Caco-2 (cell line): ENCODE results near the gene CTNND2. TPM values are rescaled to one million over a fixed set of nuclear protein-coding genes. Genes with fewer than 3 reads are reported as not detected.

Source experiments
- BruUV-seq: library from RNA; stranded (reverse); fragments of 400-500 nt; replicated peaks from 2 replicates; lab custom pipeline; 2021; lab: Mats Ljungman, UMichigan
- CTCF ChIA-PET: fragments of 300-600 bp; sonication (Branson Sonifier 250); formaldehyde crosslinking; loops from one replicate; lab custom pipeline; 2022; ENCODE audit warnings: antibody characterized with exemption; lab: Charles Lee
- POLR2A ChIA-PET: fragments of 300-600 bp; sonication (Branson Sonifier 250); formaldehyde crosslinking; loops from one replicate; lab custom pipeline; 2022; ENCODE audit warnings: antibody characterized with exemption; lab: Charles Lee
- DNase-seq, 2 experiments: peaks; one replicate each; pipeline versions ENCODE4 v3.0.0 to v3.0.0-alpha.2; 2020 to 2022
- H3K27me3 ChIP-seq: replicated peaks from 2 replicates; pipeline ENCODE4 v1.6.0; 2011; ENCODE audit warnings: low read length; ENCODE audit not compliant: control insufficient read depth, insufficient read depth
- H3K36me3 ChIP-seq: 2 replicates; pipeline ENCODE4 v1.5.1; 2011; ENCODE audit warnings: low read length; ENCODE audit not compliant: control insufficient read depth, insufficient read depth
- H3K4me1 ChIP-seq: fragments of 250-450 bp; sonication (Bioruptor Pico); 2 replicates; pipeline ENCODE4 v1.5.1; 2020; ENCODE audit warnings: mild to moderate bottlenecking
- H3K4me3 ChIP-seq: 2 replicates; pipeline ENCODE4 v1.5.1; 2011; ENCODE audit warnings: low read depth, mild to moderate bottlenecking, control low read depth, low read length
- H3K9me3 ChIP-seq: fragments of 250-450 bp; sonication (Bioruptor Pico); 2 replicates; pipeline ENCODE4 v1.5.1; 2020; ENCODE audit warnings: mild to moderate bottlenecking, moderate library complexity
- H3K27ac Mint-ChIP-seq: one replicate; pipeline ENCODE4 v1.8.0; 2022; ENCODE audit warnings: mixed read lengths; ENCODE audit not compliant: unreplicated experiment
- H3K27me3 Mint-ChIP-seq: one replicate; pipeline ENCODE4 v1.8.0; 2022; ENCODE audit warnings: mixed read lengths; ENCODE audit not compliant: insufficient read depth, unreplicated experiment
- H3K36me3 Mint-ChIP-seq: one replicate; pipeline ENCODE4 v1.8.0; 2022; ENCODE audit warnings: mild to moderate bottlenecking, mixed read lengths; ENCODE audit not compliant: insufficient read depth, unreplicated experiment
- H3K4me1 Mint-ChIP-seq: one replicate; pipeline ENCODE4 v1.8.0; 2022; ENCODE audit warnings: low read depth, mixed read lengths; ENCODE audit not compliant: unreplicated experiment
- H3K4me3 Mint-ChIP-seq: one replicate; pipeline ENCODE4 v1.8.0; 2022; ENCODE audit warnings: mild to moderate bottlenecking, moderate library complexity, mixed read lengths; ENCODE audit not compliant: unreplicated experiment
- H3K9me3 Mint-ChIP-seq: one replicate; pipeline ENCODE4 v1.8.0; 2022; ENCODE audit warnings: mixed read lengths; ENCODE audit not compliant: unreplicated experiment
- CTCF ChIP-seq, 2 experiments: fragments of 200-600 bp in 1 of 2; IDR thresholded peaks; 1 replicate in 1 of 2; 2 replicates in 1 of 2; pipeline versions ENCODE4 v1.5.1 to v1.8.0; 2011 to 2022; ENCODE audit warnings: antibody characterized with exemption in 1 of 2, control low read depth in 1 of 2, inconsistent platforms in 1 of 2, low read depth in 1 of 2, low read length in 1 of 2, mild to moderate bottlenecking in 1 of 2, moderate library complexity in 1 of 2; ENCODE audit not compliant: insufficient read depth in 1 of 2, severe bottlenecking in 1 of 2, unreplicated experiment in 1 of 2
- intact Hi-C: fragments of 100-400 bp; cut with micrococcal nuclease; formaldehyde crosslinking; loops from one replicate; pipeline ENCODE4 v1.10.0; 2022; ENCODE audit not compliant: unreplicated experiment
- total RNA-seq: library from RNA; stranded (reverse); gene quantifications from 2 replicates; pipeline ENCODE4 v1.2.3, GENCODE V29; 2022

The CTNND2 gene
- total RNA-seq, 1 experiment from 2014 or later: 0.32 TPM

- peaks cover 21% of the 10 kb centered on the region for H3K4me1 Mint-ChIP-seq
- H3K36me3 Mint-ChIP-seq: no peaks in the 10 kb centered on the region
- H3K27me3 Mint-ChIP-seq: peaks cover 3% of the 10 kb centered on the region
- intact Hi-C loops: no loop called here
- H3K36me3 ChIP-seq: no peaks in the 10 kb centered on the region
- no peaks in the 10 kb centered on the region for H3K27me3 ChIP-seq
- ChIA-PET CTCF (no interaction called here), POLR2A (no interaction called here)
- H3K4me3 Mint-ChIP-seq: peak overlapping the region; percentile 5
- peaks cover 19% of the 10 kb centered on the region for H3K9me3 Mint-ChIP-seq
- no peak overlapping the region for H3K4me3 ChIP-seq
- no TSS peak for BruUV-seq
- no peak for DNase-seq
- no peaks in the 10 kb centered on the region for H3K9me3 ChIP-seq
- H3K4me1 ChIP-seq: no peaks in the 10 kb centered on the region
- TF ChIP-seq CTCF (IDR thresholded peaks at IDR 0.05; ENCODE audit: insufficient read depth in 1 of 2, low read depth in 1 of 2, low read length in 1 of 2, severe bottlenecking in 1 of 2, unreplicated experiment in 1 of 2): no peak
- no peak overlapping the region for H3K27ac Mint-ChIP-seq
These were observed 663.7 kb downstream of the CTNND2 start for GRCh38 chr5:11240293-11241190.

- Mint-ChIP-seq H3K9me3 (peaks cover 19% of the 10 kb centered on the region), H3K4me3 (no peak overlapping the region), H3K27ac (no peak overlapping the region), H3K4me1 (peaks cover 21% of the 10 kb centered on the region), H3K36me3 (no peaks in the 10 kb centered on the region), H3K27me3 (peaks cover 3% of the 10 kb centered on the region)
- ChIA-PET POLR2A (no interaction called here), CTCF (no interaction called here)
- no peaks in the 10 kb centered on the region for H3K27me3 ChIP-seq
- DNase-seq: no peak
- no peak for TF ChIP-seq CTCF (IDR thresholded peaks at IDR 0.05; ENCODE audit: insufficient read depth in 1 of 2, low read depth in 1 of 2, low read length in 1 of 2, severe bottlenecking in 1 of 2, unreplicated experiment in 1 of 2)
- no peaks in the 10 kb centered on the region for H3K36me3 ChIP-seq
- no peaks in the 10 kb centered on the region for H3K4me1 ChIP-seq
- intact Hi-C loops: no loop called here
- BruUV-seq: no TSS peak
- no peaks in the 10 kb centered on the region for H3K9me3 ChIP-seq
- H3K4me3 ChIP-seq: no peak overlapping the region
These were observed 664.8 kb downstream of the CTNND2 start for GRCh38 chr5:11239261-11240015.

GRCh38 chr5:11234501-11234911 is 669.7 kb downstream of the CTNND2 start:
- no peak for DNase-seq

More at GRCh38 chr5:11234501-11234911, 669.7 kb downstream of the CTNND2 start:
- no peak overlapping the region for H3K4me3 Mint-ChIP-seq
- H3K27me3 Mint-ChIP-seq: no peaks in the 10 kb centered on the region
- POLR2A ChIA-PET: no interaction called here
- no TSS peak for BruUV-seq
- H3K4me1 ChIP-seq: no peaks in the 10 kb centered on the region
- peaks cover 5% of the 10 kb centered on the region for H3K4me1 Mint-ChIP-seq
- H3K9me3 ChIP-seq: peaks cover 13% of the 10 kb centered on the region; the same call in 1 of the 2 replicates
- H3K9me3 Mint-ChIP-seq: peaks cover 18% of the 10 kb centered on the region
- CTCF ChIA-PET: no interaction called here
- no peaks in the 10 kb centered on the region for H3K27me3 ChIP-seq
- no peak overlapping the region for H3K4me3 ChIP-seq
- H3K27ac Mint-ChIP-seq: no peak overlapping the region
- no peaks in the 10 kb centered on the region for H3K36me3 ChIP-seq
- TF ChIP-seq CTCF (IDR thresholded peaks at IDR 0.05; ENCODE audit: insufficient read depth in 1 of 2, low read depth in 1 of 2, low read length in 1 of 2, severe bottlenecking in 1 of 2, unreplicated experiment in 1 of 2): no peak
- intact Hi-C loops: no loop called here
- H3K36me3 Mint-ChIP-seq: no peaks in the 10 kb centered on the region
